Transverse colon (tissue), 4 donors: ENCODE data around the gene ARHGEF16.

Source experiments
- CTCF ChIP-seq, 5 experiments: fragments of 200-600 bp in 3 of 5; fragments of 450-650 bp in 2 of 5; sonication (generic) in 3 of 5; IDR thresholded peaks; 1 replicate in 2 of 5; 2 replicates in 3 of 5; pipeline ENCODE4 v1.5.1; 2016 to 2017; ENCODE audit warnings: antibody characterized with exemption in 5 of 5, inconsistent platforms in 3 of 5, mild to moderate bottlenecking in 2 of 5, moderate library complexity in 1 of 5
- EP300 ChIP-seq: sonication (generic); formaldehyde crosslinking; IDR thresholded peaks from one replicate; pipeline ENCODE4 v1.6.1; 2017; ENCODE audit warnings: antibody characterized with exemption, low read depth
- POLR2AphosphoS5 ChIP-seq, 3 donors: sonication (generic); formaldehyde crosslinking; IDR thresholded peaks; one replicate each; pipeline ENCODE4 v1.6.1; 2016; ENCODE audit warnings: antibody characterized with exemption in 3 of 3

- TF ChIP-seq CTCF (IDR thresholded peaks at IDR 0.05) = no peak
- no peak for TF ChIP-seq POLR2AphosphoS5 (IDR thresholded peaks at IDR 0.05)
- TF ChIP-seq EP300 = no peak
Observed at GRCh38 chr1:3501856-3502640, 47.6 kb downstream of the ARHGEF16 start.
